SK-N-SH treated with all-trans-retinoic acid at 6 μM for 48 hours (cell line): ENCODE results near the gene SLC18A3.

ENCODE experiments used
- ATAC-seq: fragments of 200-7000 bp; cut with Tn5 transposase; 3 replicates; pipeline ENCODE4 v1.9.1; 2020; ENCODE audit warnings: mild to moderate bottlenecking, moderate library complexity
- ARNTL ChIP-seq: fragments of 450-650 bp; formaldehyde crosslinking; IDR thresholded peaks from 2 replicates; pipeline ENCODE4 v1.5.0; 2020; ENCODE audit warnings: low read depth, mild to moderate bottlenecking, moderate library complexity, borderline replicate concordance
- BACH2 ChIP-seq: fragments of 250-450 bp; sonication (Bioruptor Pico); IDR thresholded peaks from 2 replicates; pipeline ENCODE4 v1.9.0; 2021; ENCODE audit warnings: mild to moderate bottlenecking, borderline replicate concordance
- CREB5 ChIP-seq: fragments of 250-450 bp; sonication (Bioruptor Pico); IDR thresholded peaks from 2 replicates; pipeline ENCODE4 v1.5.1; 2020; ENCODE audit warnings: low read depth, mild to moderate bottlenecking, moderate library complexity
- CSDC2 ChIP-seq: fragments of 250-450 bp; sonication (Bioruptor Pico); IDR thresholded peaks from 2 replicates; pipeline ENCODE4 v1.5.0; 2020; ENCODE audit warnings: mild to moderate bottlenecking, moderate library complexity
- CSRNP3 ChIP-seq: fragments of 250-450 bp; sonication (Bioruptor Pico); IDR thresholded peaks from 2 replicates; pipeline ENCODE4 v1.5.1; 2021; ENCODE audit warnings: mild to moderate bottlenecking, moderate library complexity
- GLIS3 ChIP-seq: fragments of 250-450 bp; sonication (Bioruptor Pico); IDR thresholded peaks from 2 replicates; pipeline ENCODE4 v1.5.0; 2020; ENCODE audit warnings: mild to moderate bottlenecking, moderate library complexity
- OSR1 ChIP-seq: fragments of 250-450 bp; sonication (Bioruptor Pico); IDR thresholded peaks from 2 replicates; pipeline ENCODE4 v1.8.0; 2022; ENCODE audit warnings: moderate library complexity, mild to moderate bottlenecking, inconsistent platforms
- PATZ1 ChIP-seq: fragments of 250-450 bp; sonication (Bioruptor Pico); IDR thresholded peaks from 2 replicates; pipeline ENCODE4 v1.8.0; 2020; ENCODE audit warnings: mild to moderate bottlenecking, moderate library complexity, borderline replicate concordance
- POU6F1 ChIP-seq: fragments of 250-450 bp; sonication (Bioruptor Pico); IDR thresholded peaks from 2 replicates; pipeline ENCODE4 v1.8.0; 2021; ENCODE audit warnings: low read depth, mild to moderate bottlenecking, moderate library complexity, borderline replicate concordance
- PPARA ChIP-seq: fragments of 250-450 bp; sonication (Bioruptor Pico); IDR thresholded peaks from 2 replicates; pipeline ENCODE4 v1.5.0; 2020; ENCODE audit warnings: mild to moderate bottlenecking, borderline replicate concordance
- RARB ChIP-seq: fragments of 250-450 bp; sonication (Bioruptor Pico); IDR thresholded peaks from 2 replicates; pipeline ENCODE4 v1.8.0; 2021; ENCODE audit warnings: mild to moderate bottlenecking, moderate library complexity
- SNAI2 ChIP-seq: fragments of 250-450 bp; sonication (Bioruptor Pico); IDR thresholded peaks from 2 replicates; pipeline ENCODE4 v1.5.0; 2020; ENCODE audit warnings: mild to moderate bottlenecking, moderate library complexity
- TCF4 ChIP-seq: fragments of 250-450 bp; sonication (Bioruptor Pico); IDR thresholded peaks from 2 replicates; pipeline ENCODE4 v1.8.0; 2021; ENCODE audit warnings: mild to moderate bottlenecking, moderate library complexity, borderline replicate concordance
- TOX ChIP-seq: fragments of 250-450 bp; sonication (Bioruptor Pico); IDR thresholded peaks from 2 replicates; pipeline ENCODE4 v1.8.0; 2021; ENCODE audit warnings: mild to moderate bottlenecking, moderate library complexity, borderline replicate concordance
- TSHZ2 ChIP-seq: fragments of 250-450 bp; sonication (Bioruptor Pico); IDR thresholded peaks from 2 replicates; pipeline ENCODE4 v1.5.0; 2020; ENCODE audit warnings: mild to moderate bottlenecking, moderate library complexity
- ZC3H10 ChIP-seq: fragments of 250-450 bp; sonication (Bioruptor Pico); IDR thresholded peaks from 2 replicates; pipeline ENCODE4 v1.5.1; 2021; ENCODE audit warnings: mild to moderate bottlenecking, moderate library complexity
- ZFP3 ChIP-seq: fragments of 250-450 bp; sonication (Bioruptor Pico); IDR thresholded peaks from 2 replicates; pipeline ENCODE4 v1.5.0; 2020; ENCODE audit warnings: mild to moderate bottlenecking, moderate library complexity
- ZFP30 ChIP-seq: fragments of 450-650 bp; formaldehyde crosslinking; IDR thresholded peaks from 2 replicates; pipeline ENCODE4 v1.5.0; 2022; ENCODE audit warnings: mild to moderate bottlenecking, moderate library complexity
- ZNF565 ChIP-seq: fragments of 450-650 bp; formaldehyde crosslinking; conservative IDR thresholded peaks from 2 replicates; pipeline ENCODE4 v1.5.0; 2020; ENCODE audit warnings: low read depth, mild to moderate bottlenecking, moderate library complexity
- ZNF70 ChIP-seq: fragments of 450-650 bp; formaldehyde crosslinking; IDR thresholded peaks from 2 replicates; pipeline ENCODE4 v1.5.0; 2020; ENCODE audit warnings: mild to moderate bottlenecking, moderate library complexity
- ZNF8 ChIP-seq: fragments of 450-650 bp; formaldehyde crosslinking; IDR thresholded peaks from 2 replicates; pipeline ENCODE4 v1.5.0; 2020; ENCODE audit warnings: mild to moderate bottlenecking, moderate library complexity

Gene SLC18A3

GRCh38 chr10:49650724-49651034 lies 40.6 kb downstream of the SLC18A3 start (continued):
- TF ChIP-seq CREB5 (no peak), ZFP30 (CRISPR knock-in tag) (no peak), TOX (no peak)

- TF ChIP-seq SNAI2 (CRISPR knock-in tag): no peak
- TF ChIP-seq TOX: no peak
- TF ChIP-seq ZNF8: no peak
- no peak for TF ChIP-seq ZNF70 (CRISPR knock-in tag)
- TF ChIP-seq CREB5: no peak
- TF ChIP-seq RARB (CRISPR knock-in tag): no peak
- TF ChIP-seq ZNF565 (CRISPR knock-in tag): no peak
- TF ChIP-seq ZFP3 (CRISPR knock-in tag): no peak
- no peak for TF ChIP-seq CSDC2
- no peak for TF ChIP-seq PPARA (CRISPR knock-in tag)
- TF ChIP-seq ZC3H10 (CRISPR knock-in tag): no peak
- TF ChIP-seq ZFP30 (CRISPR knock-in tag): no peak
Observed at GRCh38 chr10:49651039-49651835, 41.1 kb downstream of the SLC18A3 start.

GRCh38 chr10:49651917-49652316 lies 41.8 kb downstream of the SLC18A3 start:
- no peak for ATAC-seq
- TF ChIP-seq CREB5: no peak
- no peak for TF ChIP-seq ZFP3 (CRISPR knock-in tag)
- no peak for TF ChIP-seq RARB (CRISPR knock-in tag)
- TF ChIP-seq SNAI2 (CRISPR knock-in tag): no peak
- TF ChIP-seq PATZ1 (CRISPR knock-in tag): no peak
- TF ChIP-seq GLIS3 (CRISPR knock-in tag): no peak
- no peak for TF ChIP-seq TSHZ2 (CRISPR knock-in tag)
- TF ChIP-seq POU6F1 (CRISPR knock-in tag): no peak
- TF ChIP-seq CSDC2: no peak
- no peak for TF ChIP-seq ZNF70 (CRISPR knock-in tag)
- TF ChIP-seq ZFP30 (CRISPR knock-in tag): no peak
- no peak for TF ChIP-seq ARNTL (CRISPR knock-in tag)
- no peak for TF ChIP-seq ZNF565 (CRISPR knock-in tag)
- TF ChIP-seq TOX: no peak
- no peak for TF ChIP-seq TCF4 (CRISPR knock-in tag)
- TF ChIP-seq BACH2 (CRISPR knock-in tag): no peak
- no peak for TF ChIP-seq ZNF8
- no peak for TF ChIP-seq OSR1
- TF ChIP-seq CSRNP3 (CRISPR knock-in tag): no peak

More at GRCh38 chr10:49651039-49651835, 41.1 kb downstream of the SLC18A3 start:
- ATAC-seq: no peak
